GM12878 (cell line): Measurements from ENCODE around the gene SAMD15. TPM values are rescaled to one million over a fixed set of nuclear protein-coding genes. Genes with fewer than 3 reads are reported as not detected.

Experiments
- ATAC-seq: fragments of 200-7000 bp; cut with Tn5 transposase; 3 replicates; pipeline ENCODE4 v1.9.1; 2020; ENCODE audit warnings: mild to moderate bottlenecking, moderate library complexity
- BruUV-seq: library from RNA; stranded (reverse); fragments of 400-500 nt; replicated peaks from 2 replicates; lab custom pipeline; 2021; lab: Mats Ljungman, UMichigan
- CTCF ChIA-PET: fragments of 300-600 bp; sonication (Branson Sonifier 250); formaldehyde crosslinking; extraction: SDS; loops from one replicate; lab custom pipeline; 2021; ENCODE audit warnings: inconsistent platforms; lab: Yijun Ruan, JAX
- POLR2A ChIA-PET: fragments of 350-600 bp; formaldehyde crosslinking; extraction: SDS; loops from one replicate; lab custom pipeline; 2021; ENCODE audit warnings: inconsistent platforms; lab: Charles Lee
- RAD21 ChIA-PET: fragments of 300-600 bp; sonication (Branson Sonifier 250); formaldehyde crosslinking; loops from one replicate; lab custom pipeline; 2023; ENCODE audit warnings: antibody characterized with exemption; ENCODE audit not compliant: unreplicated experiment; lab: Charles Lee
- SMC1A ChIA-PET: fragments of 300-600 bp; sonication (Branson Sonifier 250); formaldehyde crosslinking; loops from one replicate; lab custom pipeline; 2023; ENCODE audit not compliant: unreplicated experiment, uncharacterized antibody; lab: Charles Lee
- DNase-seq: peaks from one replicate; pipeline ENCODE4 v3.0.0-alpha.2; 2011; ENCODE audit warnings: low read depth, low spot score
- FAIRE-seq: peaks from 3 replicates; lab custom pipeline; 2011; peaks lifted over from hg19 to GRCh38; lab: Jason Lieb, UNC
- H2AFZ ChIP-seq: 2 replicates; pipeline ENCODE4 v1.6.0; 2011; ENCODE audit warnings: low read depth, low read length, control low read depth; ENCODE audit not compliant: control insufficient read depth
- H3K27ac ChIP-seq: 2 replicates; pipeline ENCODE4 v1.5.1; 2011; ENCODE audit warnings: control low read depth; ENCODE audit not compliant: control insufficient read depth, insufficient read depth
- H3K27me3 ChIP-seq, 2 experiments: replicated peaks in 1 of 2; 2 replicates each; pipeline versions ENCODE4 v1.6.0 to v1.6.1; 2011; ENCODE audit warnings: low read length in 1 of 2; ENCODE audit not compliant: control insufficient read depth in 2 of 2, insufficient read depth in 2 of 2
- H3K36me3 ChIP-seq, 2 experiments: 2 replicates each; pipeline ENCODE4 v1.5.1; 2011; ENCODE audit warnings: low read length in 1 of 2; ENCODE audit not compliant: control insufficient read depth in 2 of 2, insufficient read depth in 2 of 2
- H3K4me1 ChIP-seq: 2 replicates; pipeline ENCODE4 v1.6.1; 2011; ENCODE audit warnings: mild to moderate bottlenecking, low read length, moderate library complexity, mixed read lengths; ENCODE audit not compliant: control insufficient read depth, insufficient read depth
- H3K4me2 ChIP-seq: 2 replicates; pipeline ENCODE4 v1.6.0; 2011; ENCODE audit warnings: control low read depth; ENCODE audit not compliant: control insufficient read depth, insufficient read depth
- H3K4me3 ChIP-seq: fragments of 200-600 bp; sonication (generic); 2 replicates; pipeline ENCODE4 v1.5.1; 2016
- H3K79me2 ChIP-seq: 2 replicates; pipeline ENCODE4 v1.6.0; 2011; ENCODE audit warnings: low read length; ENCODE audit not compliant: control insufficient read depth, insufficient read depth
- H3K9ac ChIP-seq: 2 replicates; pipeline ENCODE4 v1.8.0; 2011; ENCODE audit warnings: low read length, control low read depth, mixed read lengths; ENCODE audit not compliant: control insufficient read depth, insufficient read depth
- H3K9me3 ChIP-seq: replicated peaks from 3 replicates; pipeline ENCODE4 v1.5.1; 2011; ENCODE audit warnings: mild to moderate bottlenecking, low read length; ENCODE audit not compliant: control insufficient read depth, insufficient read depth
- H4K20me1 ChIP-seq: 2 replicates; pipeline ENCODE4 v1.6.0; 2011; ENCODE audit not compliant: control insufficient read depth, insufficient read depth
- CHD2 ChIP-seq: IDR thresholded peaks from 2 replicates; pipeline ENCODE4 v1.6.1; 2011; ENCODE audit warnings: low read depth, low read length, improper control_type of control experiment, borderline replicate concordance
- HDAC6 ChIP-seq: fragments of 200-600 bp; sonication (generic); IDR thresholded peaks from one replicate; pipeline ENCODE4 v1.8.0; 2017; ENCODE audit warnings: antibody characterized with exemption; ENCODE audit not compliant: unreplicated experiment
- JUNB ChIP-seq: IDR thresholded peaks from 2 replicates; pipeline ENCODE4 v1.6.1; 2016; ENCODE audit warnings: antibody characterized with exemption, mild to moderate bottlenecking
- KDM1A ChIP-seq: fragments of 200-600 bp; sonication (generic); IDR thresholded peaks from 2 replicates; pipeline ENCODE4 v1.6.1; 2016; ENCODE audit warnings: borderline replicate concordance
- NR2C2 ChIP-seq: IDR thresholded peaks from 2 replicates; pipeline ENCODE4 v1.6.1; 2011; ENCODE audit warnings: borderline replicate concordance, low read depth; ENCODE audit not compliant: control insufficient read depth, insufficient read length
- NRF1 ChIP-seq: conservative IDR thresholded peaks from 2 replicates; pipeline ENCODE4 v1.6.1; 2011; ENCODE audit warnings: mild to moderate bottlenecking, low read depth, low read length, improper control_type of control experiment
- PAX5 ChIP-seq: IDR thresholded peaks from 2 replicates; pipeline ENCODE4 v1.6.1; 2011; ENCODE audit warnings: low read depth, low read length, borderline replicate concordance
- PKNOX1 ChIP-seq: fragments of 450-650 bp; IDR thresholded peaks from 2 replicates; pipeline ENCODE4 v1.6.1; 2016; ENCODE audit warnings: mild to moderate bottlenecking
- RAD21 ChIP-seq: IDR thresholded peaks from 2 replicates; pipeline ENCODE4 v1.6.1; 2011; ENCODE audit warnings: mild to moderate bottlenecking, low read depth, low read length, moderate library complexity; ENCODE audit not compliant: insufficient read depth
- RCOR1 ChIP-seq: conservative IDR thresholded peaks from 2 replicates; pipeline ENCODE4 v1.6.1; 2012; ENCODE audit warnings: low read depth, low read length, improper control_type of control experiment
- SIX5 ChIP-seq: IDR thresholded peaks from 2 replicates; pipeline ENCODE4 v1.6.1; 2011; ENCODE audit warnings: mild to moderate bottlenecking, low read depth, low read length, moderate library complexity; ENCODE audit not compliant: severe bottlenecking
- SUPT20H ChIP-seq: IDR thresholded peaks from 2 replicates; pipeline ENCODE4 v1.6.1; 2011; ENCODE audit warnings: low read depth, mild to moderate bottlenecking, low read length, moderate library complexity, borderline replicate concordance; ENCODE audit not compliant: control insufficient read depth
- ZNF217 ChIP-seq: fragments of 450-650 bp; IDR thresholded peaks from 2 replicates; pipeline ENCODE4 v1.6.1; 2017; ENCODE audit warnings: antibody characterized with exemption, mild to moderate bottlenecking
- ZNF622 ChIP-seq: fragments of 450-650 bp; IDR thresholded peaks from 2 replicates; pipeline ENCODE4 v1.6.1; 2017; ENCODE audit warnings: mild to moderate bottlenecking, inconsistent platforms
- ZZZ3 ChIP-seq: IDR thresholded peaks from 2 replicates; pipeline ENCODE4 v1.6.1; 2011; ENCODE audit warnings: low read depth; ENCODE audit not compliant: control insufficient read depth, insufficient read length
- WGBS: methylation state at CpG from one replicate; pipeline ENCODE4 v1.1.6; 2016; ENCODE audit warnings: low lambda C conversion rate; ENCODE audit not compliant: insufficient replicate concordance, insufficient coverage; ENCODE audit errors: missing lambda C conversion rate; 5-methylcytosine and 5-hydroxymethylcytosine counted together
- in situ Hi-C: fragments of 300-500 bp; cut with MboI; formaldehyde crosslinking; loops from 9 replicates; pipeline ENCODE4 v1.14.3; 2018; ENCODE audit warnings: mixed read lengths
- intact Hi-C: fragments of 100-400 bp; cut with micrococcal nuclease; formaldehyde crosslinking; loops from one replicate; pipeline ENCODE4 v1.14.2; 2022; ENCODE audit not compliant: unreplicated experiment
- polyA plus RNA-seq, 11 experiments: library from polyadenylated mRNA; depleted of rRNA in 4 of 11; unstranded in 6 of 11; stranded (reverse) in 5 of 11; fragments of >200 nt; fragmentation: Nextera tagmentation in 4 of 11; fragmentation: Illumina TruSeq in 1 of 11; extraction: Ambion mirVana in 4 of 11; extraction: Trizol in 1 of 11; gene quantifications; 1 replicate in 1 of 11; 2 replicates in 10 of 11; pipeline versions ENCODE4 v1.2.1 to v1.2.3, GENCODE V29; 2011 to 2016; ENCODE audit warnings: inconsistent platforms in 2 of 11, missing spikeins in 2 of 11, low read depth in 1 of 11
- total RNA-seq, 4 experiments: library from RNA; depleted of rRNA in 3 of 4; stranded (reverse); fragments of >200 nt in 3 of 4; fragmentation: Illumina TruSeq in 1 of 4; extraction: Trizol in 1 of 4; gene quantifications; 2 replicates each; pipeline versions ENCODE4 v1.2.1 to v1.2.3, GENCODE V29; 2013 to 2021
- TF ChIP-seq, protein P1 (sequence below): IDR thresholded peaks from 2 replicates; pipeline ENCODE4 v1.6.1; 2011; ENCODE audit warnings: low read depth, low read length, improper control_type of control experiment, borderline replicate concordance
- TF ChIP-seq, protein P2 (sequence below): IDR thresholded peaks from 2 replicates; pipeline ENCODE4 v1.6.1; 2011; ENCODE audit warnings: borderline replicate concordance, low read depth, mild to moderate bottlenecking, moderate library complexity, mixed read lengths, low read length; ENCODE audit not compliant: insufficient read depth; ENCODE audit errors: extremely low read length

SAMD15 gene
- total and polyA plus RNA-seq, 10 of the 15 experiments (the other 5 are each of a cell fraction or from before 2014, with no cell fraction given): 0.33 to 2.0 (median 0.97) TPM

DNA sequence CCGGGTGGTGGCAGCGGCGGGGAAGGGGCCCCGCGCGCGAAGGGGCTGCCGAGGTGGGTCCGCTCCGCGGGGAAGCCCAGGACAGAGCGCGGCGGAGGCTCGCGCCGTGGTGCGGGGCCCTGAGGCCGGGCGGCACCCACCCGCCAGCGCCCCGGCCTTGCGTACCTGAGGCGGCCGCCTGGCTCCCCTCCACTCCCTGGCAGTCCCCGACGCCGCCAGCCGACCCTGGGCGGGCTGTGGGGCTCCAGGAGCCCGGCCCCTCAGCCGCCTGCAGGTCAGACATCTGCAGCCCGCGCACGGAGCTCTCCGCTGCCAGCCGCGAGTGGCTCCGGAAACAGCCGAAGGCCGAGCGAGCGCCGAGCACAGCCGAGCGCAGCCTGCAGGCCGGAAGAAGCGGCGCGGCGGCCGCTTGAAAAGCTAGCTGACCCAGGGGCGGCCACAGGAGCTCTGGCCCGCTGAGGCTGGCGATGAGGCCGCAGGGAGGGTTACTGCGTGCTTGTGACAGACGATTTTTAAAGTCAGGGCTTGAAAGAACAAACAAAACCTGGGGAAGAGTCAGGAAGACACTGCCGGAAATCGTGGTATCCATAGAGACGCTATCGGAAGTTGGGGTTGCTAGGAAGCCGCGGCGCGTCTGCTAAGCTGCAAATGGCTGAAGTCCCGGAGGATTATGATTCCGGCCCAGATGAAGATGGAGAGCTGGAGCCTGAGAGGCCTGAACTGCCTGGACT is at the start of gene SAMD15, which contains the start of gene TMED8 (continued):
- TF ChIP-seq, protein P1, sequence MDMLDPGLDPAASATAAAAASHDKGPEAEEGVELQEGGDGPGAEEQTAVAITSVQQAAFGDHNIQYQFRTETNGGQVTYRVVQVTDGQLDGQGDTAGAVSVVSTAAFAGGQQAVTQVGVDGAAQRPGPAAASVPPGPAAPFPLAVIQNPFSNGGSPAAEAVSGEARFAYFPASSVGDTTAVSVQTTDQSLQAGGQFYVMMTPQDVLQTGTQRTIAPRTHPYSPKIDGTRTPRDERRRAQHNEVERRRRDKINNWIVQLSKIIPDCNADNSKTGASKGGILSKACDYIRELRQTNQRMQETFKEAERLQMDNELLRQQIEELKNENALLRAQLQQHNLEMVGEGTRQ: no peak
- TF ChIP-seq RCOR1: no peak
- TF ChIP-seq, protein P2, sequence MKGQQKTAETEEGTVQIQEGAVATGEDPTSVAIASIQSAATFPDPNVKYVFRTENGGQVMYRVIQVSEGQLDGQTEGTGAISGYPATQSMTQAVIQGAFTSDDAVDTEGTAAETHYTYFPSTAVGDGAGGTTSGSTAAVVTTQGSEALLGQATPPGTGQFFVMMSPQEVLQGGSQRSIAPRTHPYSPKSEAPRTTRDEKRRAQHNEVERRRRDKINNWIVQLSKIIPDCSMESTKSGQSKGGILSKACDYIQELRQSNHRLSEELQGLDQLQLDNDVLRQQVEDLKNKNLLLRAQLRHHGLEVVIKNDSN: no peak

DNA sequence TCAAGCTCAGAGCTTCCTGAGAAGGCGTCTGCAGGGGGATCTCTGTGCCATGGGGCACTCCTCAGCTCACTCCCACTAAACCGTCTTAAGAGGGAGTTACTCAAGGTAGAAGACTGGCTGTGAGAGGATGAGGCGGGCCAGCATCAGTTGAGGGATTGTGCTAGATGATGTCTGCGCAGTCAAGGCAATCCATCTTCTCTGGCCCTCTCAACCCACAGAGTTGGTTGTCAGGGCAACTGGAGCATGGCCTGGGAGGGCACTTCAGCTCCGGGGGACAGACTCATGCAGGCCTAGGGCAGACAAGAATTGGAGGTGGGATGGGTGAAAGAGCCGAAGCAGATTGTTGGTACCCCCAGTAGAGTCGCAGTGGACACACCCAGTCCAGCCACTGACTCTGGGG is 47.3 kb upstream of the SAMD15 start:
- BruUV-seq: no TSS peak
- POLR2A ChIA-PET: interaction anchor here (0.8 kb wide), 1 partner anchor 9 kb away, joined by 3 read pairs; the partner anchor contains the start of genes GSTZ1 and POMT2
- RAD21 ChIA-PET: interaction anchor here (0.8 to 1.1 kb wide), 2 partner anchors 9 to 23 kb away, joined by 3 read pairs; partner anchors contain the start of genes GSTZ1 and POMT2
- TF ChIP-seq ZZZ3 (no peak), PAX5 (no peak), KDM1A (no peak), CHD2 (no peak), JUNB (no peak), PKNOX1 (no peak), HDAC6 (no peak), RAD21 (no peak), ZNF217 (no peak), NR2C2 (no peak), ZNF622 (no peak), SIX5 (no peak), SUPT20H (no peak), NRF1 (no peak)
- TF ChIP-seq, protein P1: no peak

More for the DNA sequence above, 47.3 kb upstream of the SAMD15 start:
- SMC1A ChIA-PET: no interaction called here
- Histone ChIP-seq H3K27me3 (no peaks in the 10 kb centered on the region), H3K4me1 (no peaks in the 10 kb centered on the region), H4K20me1 (no peaks in the 10 kb centered on the region), H3K27ac (no peak overlapping the region), H3K79me2 (no peaks in the 10 kb centered on the region), H3K36me3 (no peaks in the 10 kb centered on the region; a peak in 1 of 4 replicates), H3K4me3 (no peak overlapping the region), H3K9me3 (no peaks in the 10 kb centered on the region), H2AFZ (no peak overlapping the region), H3K4me2 (no peak overlapping the region), H3K9ac (no peak overlapping the region)
- 82% methylated on average over 7 of the region's 7 CpGs for WGBS
- CTCF ChIA-PET: interaction anchor here (0.9 to 4.9 kb wide), 2 partner anchors 14 to 109 kb away, joined by 3 to 22 read pairs; no protein-coding TSS in a partner anchor
- no peak for DNase-seq
- in situ Hi-C loops: no loop called here
- intact Hi-C loops: no loop called here
- no peak for FAIRE-seq
- no peak for ATAC-seq
